ENCODE results near the gene GNAZ.

The GNAZ gene

GRCh38 chr22:23061471-23062280, 8.6 kb upstream of the GNAZ start:
- intact Hi-C loops (cut with DNase I): no loop called here
- DNase-seq: peak in 15 of 42 donors; percentile 1 to 29 (median 9)

- intact Hi-C loops (cut with DNase I): no loop called here
- peak in 13 of 42 donors; percentile 1 to 36 (median 18) for DNase-seq
Measured at GRCh38 chr22:23062616-23063538, 7.4 kb upstream of the GNAZ start.

- intact Hi-C loops (cut with DNase I): no loop called here
- peak in 16 of 42 donors; percentile 2 to 34 (median 12) for DNase-seq
Measured at GRCh38 chr22:23063539-23064380, 6.6 kb upstream of the GNAZ start.

- intact Hi-C loops (cut with DNase I): no loop called here
Measured at GRCh38 chr22:23064381-23065068, 5.8 kb upstream of the GNAZ start.

GRCh38 chr22:23065069-23065451, 5.3 kb upstream of the GNAZ start:
- peak in 13 of 42 donors; percentile 2 to 40 (median 5) for DNase-seq
- intact Hi-C loops (cut with DNase I): no loop called here

More at GRCh38 chr22:23064381-23065068, 5.8 kb upstream of the GNAZ start:
- DNase-seq: peak in 18 of 42 donors; percentile 0 to 32 (median 8)

GRCh38 chr22:23065495-23066122, 4.7 kb upstream of the GNAZ start:
- intact Hi-C loops (cut with DNase I): no loop called here
- DNase-seq: peak in 21 of 42 donors; percentile 1 to 29 (median 9)

- intact Hi-C loops (cut with DNase I): no loop called here
- DNase-seq: peak in 21 of 42 donors; percentile 0 to 36 (median 7)
Measured at GRCh38 chr22:23066200-23067022, 3.9 kb upstream of the GNAZ start.

- peak in 21 of 42 donors; percentile 1 to 33 (median 10) for DNase-seq
- intact Hi-C loops (cut with DNase I): no loop called here
Measured at GRCh38 chr22:23067023-23067650, 3.2 kb upstream of the GNAZ start.

- intact Hi-C loops (cut with DNase I): no loop called here
- DNase-seq: peak in 10 of 42 donors; percentile 1 to 15 (median 5)
Measured at GRCh38 chr22:23067691-23068090, 2.6 kb upstream of the GNAZ start.

- peak in 19 of 42 donors; percentile 1 to 42 (median 11) for DNase-seq
- intact Hi-C loops (cut with DNase I): no loop called here
Measured at GRCh38 chr22:23068096-23068831, 2.1 kb upstream of the GNAZ start.

- DNase-seq: peak in 15 of 42 donors; percentile 1 to 38 (median 12)
- intact Hi-C loops (cut with DNase I): no loop called here
Measured at GRCh38 chr22:23068832-23069385, 1.4 kb upstream of the GNAZ start.

- intact Hi-C loops (cut with DNase I): loop anchor here (2.0 kb wide), 1 partner anchor 73 kb away; no protein-coding TSS in a partner anchor
- DNase-seq: peak; percentile 87 to 98 (median 96)
Measured at GRCh38 chr22:23069502-23070357, 589 bp upstream of the GNAZ start.

- peak in 18 of 42 donors; percentile 13 to 57 (median 35) for DNase-seq
- intact Hi-C loops (cut with DNase I): loop anchor here (2.0 kb wide), 1 partner anchor 71 kb away; no protein-coding TSS in a partner anchor
Measured at GRCh38 chr22:23071230-23072076, 1.1 kb downstream of the GNAZ start.
